ENCODE data around the gene PHACTR1.
"Not testable (repeated sequence)": the region's sequence is repeated elsewhere in the genome, so short reads cannot be mapped to it uniquely, and the experiment has no call there.

PHACTR1 gene

GRCh38 chr6:12898603-12899002, 182.0 kb downstream of the PHACTR1 start:
- no peak for DNase-seq (ENCODE audit: low read depth in 2 of 2)

GRCh38 chr6:12899046-12899833, 182.7 kb downstream of the PHACTR1 start:
- no peak for DNase-seq (ENCODE audit: low read depth in 2 of 2)

GRCh38 chr6:12903246-12903645, 186.7 kb downstream of the PHACTR1 start:
- no peak for DNase-seq (ENCODE audit: low read depth in 2 of 2)

- no peak for DNase-seq (ENCODE audit: low read depth in 2 of 2)
Observed at GRCh38 chr6:12909833-12910232, 193.3 kb downstream of the PHACTR1 start.

GRCh38 chr6:12911427-12911826, 194.9 kb downstream of the PHACTR1 start:
- no peak for DNase-seq (ENCODE audit: low read depth in 2 of 2)

GRCh38 chr6:12913201-12913600, 196.6 kb downstream of the PHACTR1 start:
- no peak for DNase-seq (ENCODE audit: low read depth in 2 of 2)

GRCh38 chr6:12916006-12916405, 199.4 kb downstream of the PHACTR1 start:
- DNase-seq (ENCODE audit: low read depth in 2 of 2), result no peak

- no peak for DNase-seq (ENCODE audit: low read depth in 2 of 2)
Observed at GRCh38 chr6:12916420-12917136, 200.0 kb downstream of the PHACTR1 start.

GRCh38 chr6:12921467-12921866, 204.9 kb downstream of the PHACTR1 start:
- no peak for DNase-seq (ENCODE audit: low read depth in 2 of 2)

GRCh38 chr6:12923644-12924235, 207.2 kb downstream of the PHACTR1 start:
- no peak for DNase-seq (ENCODE audit: low read depth in 2 of 2)

GRCh38 chr6:12924911-12925310, 208.3 kb downstream of the PHACTR1 start:
- no peak for DNase-seq (ENCODE audit: low read depth in 2 of 2)

- DNase-seq (ENCODE audit: low read depth in 2 of 2), result no peak
Observed at GRCh38 chr6:12927746-12928145, 211.2 kb downstream of the PHACTR1 start.

GRCh38 chr6:12929678-12930077, 213.1 kb downstream of the PHACTR1 start:
- no peak for DNase-seq (ENCODE audit: low read depth in 2 of 2)

GRCh38 chr6:12931639-12932038, 215.1 kb downstream of the PHACTR1 start:
- no peak for DNase-seq (ENCODE audit: low read depth in 2 of 2)

GRCh38 chr6:12935637-12936036, 219.1 kb downstream of the PHACTR1 start:
- DNase-seq (ENCODE audit: low read depth in 2 of 2), result no peak

- DNase-seq (ENCODE audit: low read depth in 2 of 2), result no peak
Observed at GRCh38 chr6:12937971-12938370, 221.4 kb downstream of the PHACTR1 start.

- no peak for DNase-seq (ENCODE audit: low read depth in 2 of 2)
Observed at GRCh38 chr6:12939314-12939713, 222.7 kb downstream of the PHACTR1 start.

- DNase-seq (ENCODE audit: low read depth in 2 of 2), result no peak
Observed at GRCh38 chr6:12941422-12941821, 224.9 kb downstream of the PHACTR1 start.

GRCh38 chr6:12943549-12943948, 227.0 kb downstream of the PHACTR1 start:
- no peak for DNase-seq (ENCODE audit: low read depth in 2 of 2)

GRCh38 chr6:12944001-12944400, 227.4 kb downstream of the PHACTR1 start:
- DNase-seq (ENCODE audit: low read depth in 2 of 2), result no peak

- not testable (repeated sequence) for DNase-seq (ENCODE audit: low read depth in 2 of 2)
Observed at GRCh38 chr6:12944528-12944927, 228.0 kb downstream of the PHACTR1 start.

- DNase-seq (ENCODE audit: low read depth in 2 of 2), result no peak
Observed at GRCh38 chr6:12947151-12947871, 230.7 kb downstream of the PHACTR1 start.
